ENCODE results near the gene HORMAD2.
"Not testable (repeated sequence)": the region's sequence is repeated elsewhere in the genome, so short reads cannot be mapped to it uniquely, and the experiment has no call there.

The HORMAD2 gene

GRCh38 chr22:30210235-30210909 is 130.1 kb downstream of the HORMAD2 start:
- DNase-seq (ENCODE audit: low read depth in 2 of 2) = no peak

- no peak for DNase-seq (ENCODE audit: low read depth in 2 of 2)
These were observed 131.0 kb downstream of the HORMAD2 start for GRCh38 chr22:30211124-30211820.

GRCh38 chr22:30212363-30212995 is 132.2 kb downstream of the HORMAD2 start:
- no peak for DNase-seq (ENCODE audit: low read depth in 2 of 2)

GRCh38 chr22:30212996-30213441 is 132.8 kb downstream of the HORMAD2 start:
- no peak for DNase-seq (ENCODE audit: low read depth in 2 of 2)

- DNase-seq (ENCODE audit: low read depth in 2 of 2) = no peak
These were observed 134.6 kb downstream of the HORMAD2 start for GRCh38 chr22:30214703-30215407.

- not testable (repeated sequence) for DNase-seq (ENCODE audit: low read depth in 2 of 2)
These were observed 136.0 kb downstream of the HORMAD2 start for GRCh38 chr22:30216272-30216671.

- no peak for DNase-seq (ENCODE audit: low read depth in 2 of 2)
These were observed 136.4 kb downstream of the HORMAD2 start for GRCh38 chr22:30216710-30217109.

GRCh38 chr22:30217698-30218560 is 137.7 kb downstream of the HORMAD2 start:
- DNase-seq (ENCODE audit: low read depth in 2 of 2) = no peak

- DNase-seq (ENCODE audit: low read depth in 2 of 2) = no peak
These were observed 138.9 kb downstream of the HORMAD2 start for GRCh38 chr22:30219049-30219654.

- DNase-seq (ENCODE audit: low read depth in 2 of 2) = no peak
These were observed 139.5 kb downstream of the HORMAD2 start for GRCh38 chr22:30219668-30220278.

- no peak for DNase-seq (ENCODE audit: low read depth in 2 of 2)
These were observed 140.2 kb downstream of the HORMAD2 start for GRCh38 chr22:30220338-30221012.

- no peak for DNase-seq (ENCODE audit: low read depth in 2 of 2)
These were observed 141.1 kb downstream of the HORMAD2 start for GRCh38 chr22:30221121-30221992.

- DNase-seq (ENCODE audit: low read depth in 2 of 2) = no peak
These were observed 142.1 kb downstream of the HORMAD2 start for GRCh38 chr22:30222321-30222720.

GRCh38 chr22:30223303-30223702 is 143.0 kb downstream of the HORMAD2 start:
- no peak for DNase-seq (ENCODE audit: low read depth in 2 of 2)

- DNase-seq (ENCODE audit: low read depth in 2 of 2) = no peak
These were observed 144.0 kb downstream of the HORMAD2 start for GRCh38 chr22:30224161-30224857.

- DNase-seq (ENCODE audit: low read depth in 2 of 2) = no peak
These were observed 145.1 kb downstream of the HORMAD2 start for GRCh38 chr22:30225220-30225927.

- DNase-seq (ENCODE audit: low read depth in 2 of 2) = no peak
These were observed 146.0 kb downstream of the HORMAD2 start for GRCh38 chr22:30226192-30226832.
